KMS-11 (cell line): ENCODE data around the gene DAB1.

Experiments used
- H2AFZ ChIP-seq: fragments of 200-600 bp; sonication (generic); 2 replicates; pipeline ENCODE4 v1.6.1; 2016; ENCODE audit warnings: antibody characterized with exemption, mixed run types, low read depth
- H3K27ac ChIP-seq: fragments of 200-600 bp; sonication (generic); 2 replicates; pipeline ENCODE4 v1.6.1; 2016; ENCODE audit warnings: mild to moderate bottlenecking, mixed run types
- H3K27me3 ChIP-seq: fragments of 200-600 bp; sonication (generic); 2 replicates; pipeline ENCODE4 v1.6.1; 2017; ENCODE audit warnings: mild to moderate bottlenecking, low read depth, mixed run types, moderate library complexity; ENCODE audit not compliant: insufficient read depth
- H3K36me3 ChIP-seq: fragments of 200-600 bp; sonication (generic); 2 replicates; pipeline ENCODE4 v1.6.1; 2017; ENCODE audit warnings: mild to moderate bottlenecking, mixed run types; ENCODE audit not compliant: insufficient read depth
- H3K4me1 ChIP-seq: fragments of 200-600 bp; sonication (generic); 2 replicates; pipeline ENCODE4 v1.6.1; 2016; ENCODE audit warnings: mild to moderate bottlenecking, low read depth, mixed run types; ENCODE audit not compliant: poor library complexity, severe bottlenecking
- H3K4me2 ChIP-seq: fragments of 200-600 bp; sonication (generic); 2 replicates; pipeline ENCODE4 v1.7.0; 2016; ENCODE audit warnings: mild to moderate bottlenecking, mixed run types
- H3K4me3 ChIP-seq: fragments of 200-600 bp; sonication (generic); IDR thresholded peaks from 2 replicates; pipeline ENCODE4 v1.6.1; 2017; ENCODE audit warnings: low read depth, low read length, mixed read lengths; ENCODE audit not compliant: insufficient read depth
- H3K79me2 ChIP-seq: fragments of 200-600 bp; sonication (generic); 2 replicates; pipeline ENCODE4 v1.6.1; 2016; ENCODE audit warnings: low read depth, mixed run types; ENCODE audit not compliant: insufficient read depth
- H3K9ac ChIP-seq: fragments of 200-600 bp; sonication (generic); 2 replicates; pipeline ENCODE4 v1.6.1; 2016; ENCODE audit warnings: mild to moderate bottlenecking, mixed run types
- H4K20me1 ChIP-seq: fragments of 200-600 bp; sonication (generic); 2 replicates; pipeline ENCODE4 v1.6.1; 2016; ENCODE audit warnings: mild to moderate bottlenecking, mixed run types; ENCODE audit not compliant: insufficient read depth
- TF ChIP-seq, protein P1 (sequence below): fragments of 200-600 bp; sonication (generic); conservative IDR thresholded peaks from 2 replicates; pipeline ENCODE4 v1.6.1; 2017; ENCODE audit warnings: low read depth, mild to moderate bottlenecking, antibody characterized with exemption, low read length, moderate library complexity, mixed read lengths

The DAB1 gene

DNA sequence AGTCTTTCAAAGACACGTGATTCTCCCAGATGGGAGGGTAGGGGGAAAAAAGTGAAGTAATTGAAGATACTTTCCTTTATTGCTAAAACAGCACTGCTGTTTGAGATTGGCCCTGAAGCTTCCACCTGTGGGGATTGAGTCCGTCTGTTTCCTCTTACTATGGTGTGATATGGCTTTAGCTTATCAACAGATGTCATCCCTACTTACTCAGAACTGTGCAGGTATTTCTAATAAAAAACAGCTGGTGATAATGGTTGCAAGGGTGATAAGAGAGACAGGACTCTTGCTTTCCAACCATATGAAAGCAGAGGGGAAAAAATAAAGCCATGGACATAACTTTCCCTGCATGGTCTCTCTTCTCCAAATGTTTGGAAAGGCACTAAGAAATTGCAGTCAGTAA, 416.4 kb downstream of the DAB1 start:
- H3K9ac ChIP-seq, result no peak overlapping the region
- H3K36me3 ChIP-seq, result no peaks in the 10 kb centered on the region
- H2AFZ ChIP-seq, result no peak overlapping the region
- no peaks in the 10 kb centered on the region for H3K27me3 ChIP-seq
- TF ChIP-seq, protein P1, sequence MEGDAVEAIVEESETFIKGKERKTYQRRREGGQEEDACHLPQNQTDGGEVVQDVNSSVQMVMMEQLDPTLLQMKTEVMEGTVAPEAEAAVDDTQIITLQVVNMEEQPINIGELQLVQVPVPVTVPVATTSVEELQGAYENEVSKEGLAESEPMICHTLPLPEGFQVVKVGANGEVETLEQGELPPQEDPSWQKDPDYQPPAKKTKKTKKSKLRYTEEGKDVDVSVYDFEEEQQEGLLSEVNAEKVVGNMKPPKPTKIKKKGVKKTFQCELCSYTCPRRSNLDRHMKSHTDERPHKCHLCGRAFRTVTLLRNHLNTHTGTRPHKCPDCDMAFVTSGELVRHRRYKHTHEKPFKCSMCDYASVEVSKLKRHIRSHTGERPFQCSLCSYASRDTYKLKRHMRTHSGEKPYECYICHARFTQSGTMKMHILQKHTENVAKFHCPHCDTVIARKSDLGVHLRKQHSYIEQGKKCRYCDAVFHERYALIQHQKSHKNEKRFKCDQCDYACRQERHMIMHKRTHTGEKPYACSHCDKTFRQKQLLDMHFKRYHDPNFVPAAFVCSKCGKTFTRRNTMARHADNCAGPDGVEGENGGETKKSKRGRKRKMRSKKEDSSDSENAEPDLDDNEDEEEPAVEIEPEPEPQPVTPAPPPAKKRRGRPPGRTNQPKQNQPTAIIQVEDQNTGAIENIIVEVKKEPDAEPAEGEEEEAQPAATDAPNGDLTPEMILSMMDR, result no peak
- H3K4me3 ChIP-seq, result no peak overlapping the region
- H4K20me1 ChIP-seq, result no peaks in the 10 kb centered on the region
- H3K27ac ChIP-seq, result no peak overlapping the region
- no peak overlapping the region for H3K4me2 ChIP-seq
- no peaks in the 10 kb centered on the region for H3K4me1 ChIP-seq
- H3K79me2 ChIP-seq, result no peaks in the 10 kb centered on the region

DNA sequence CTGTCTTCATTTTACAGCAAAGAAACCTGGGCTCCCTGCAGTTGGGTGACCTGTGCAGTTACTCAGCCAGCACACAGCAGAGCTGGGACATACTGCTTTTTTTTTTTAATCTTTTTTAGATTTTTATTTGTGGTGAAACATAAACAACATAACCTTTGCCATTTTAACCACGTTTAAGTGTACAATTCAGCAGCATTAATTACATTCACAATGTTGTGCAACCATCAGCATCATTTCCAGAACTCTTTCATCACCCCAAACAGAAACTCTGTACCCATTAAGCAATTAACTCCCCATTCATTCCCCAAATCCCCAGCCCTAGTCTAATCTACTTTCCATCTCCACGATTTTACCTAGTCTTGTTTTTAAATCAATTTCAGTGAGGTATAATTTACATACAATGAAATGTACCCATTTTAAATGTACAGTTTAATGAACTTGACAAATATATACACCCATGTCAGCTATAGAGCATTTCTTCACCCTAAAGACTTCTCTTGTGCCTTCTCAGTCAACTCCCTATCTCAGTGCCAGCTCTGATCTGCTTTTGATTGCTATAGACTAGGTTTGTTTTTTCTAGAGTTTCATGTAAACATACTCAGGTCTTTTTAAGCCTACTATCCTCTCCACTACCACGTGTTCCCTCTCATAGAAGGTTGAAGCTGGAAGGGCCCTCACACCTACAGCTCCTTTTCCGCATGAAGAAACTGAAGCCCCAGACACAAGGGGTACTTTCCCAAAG, 420.3 kb downstream of the DAB1 start:
- H3K4me1 ChIP-seq, result no peaks in the 10 kb centered on the region
- no peak overlapping the region for H3K9ac ChIP-seq
- no peaks in the 10 kb centered on the region for H3K36me3 ChIP-seq
- no peaks in the 10 kb centered on the region for H4K20me1 ChIP-seq
- H3K4me2 ChIP-seq, result no peak overlapping the region
- H2AFZ ChIP-seq, result no peak overlapping the region
- H3K27me3 ChIP-seq, result no peaks in the 10 kb centered on the region
- H3K27ac ChIP-seq, result no peak overlapping the region
- no peak overlapping the region for H3K4me3 ChIP-seq
- no peaks in the 10 kb centered on the region for H3K79me2 ChIP-seq
- TF ChIP-seq, protein P1, result no peak

DNA sequence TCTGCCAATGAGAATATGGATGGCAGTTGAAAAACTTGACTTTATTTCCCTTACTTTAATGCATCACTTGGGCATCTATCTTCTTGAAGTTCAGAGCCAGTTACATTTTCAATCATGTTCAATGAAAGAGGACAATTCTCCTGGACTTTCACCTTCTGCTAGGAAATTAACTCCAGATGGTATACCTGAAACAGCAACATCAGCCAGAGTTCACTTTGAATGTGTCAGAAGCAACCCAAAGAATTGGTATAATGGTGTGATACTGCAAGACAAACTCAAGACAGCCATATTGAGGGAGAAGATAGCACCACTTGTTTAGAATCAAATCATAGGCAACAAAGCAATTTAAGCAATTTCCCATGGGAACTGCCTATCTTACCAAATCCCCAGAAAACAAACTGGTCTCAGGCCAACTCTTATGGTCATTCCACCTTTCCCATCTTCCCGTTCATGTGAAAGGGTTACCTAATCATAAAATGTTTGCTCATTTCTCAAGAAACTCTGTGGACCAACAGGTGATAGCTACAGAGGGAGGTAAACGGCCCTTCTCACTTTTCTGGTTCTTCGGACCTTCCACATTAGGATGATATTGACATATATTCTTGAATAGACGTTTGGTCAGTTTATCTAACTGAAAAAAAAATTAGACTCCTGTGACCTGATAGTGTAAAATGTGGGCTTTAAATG, 428.3 kb downstream of the DAB1 start:
- H3K4me3 ChIP-seq, result no peak overlapping the region
- H2AFZ ChIP-seq, result no peak overlapping the region
- H3K4me2 ChIP-seq, result no peak overlapping the region
- H3K27ac ChIP-seq, result no peak overlapping the region
- no peaks in the 10 kb centered on the region for H3K79me2 ChIP-seq
- H3K4me1 ChIP-seq, result no peaks in the 10 kb centered on the region
- TF ChIP-seq, protein P1, result no peak
- H3K9ac ChIP-seq, result no peak overlapping the region
- H3K36me3 ChIP-seq, result no peaks in the 10 kb centered on the region
- no peaks in the 10 kb centered on the region for H3K27me3 ChIP-seq
- H4K20me1 ChIP-seq, result no peaks in the 10 kb centered on the region

DNA sequence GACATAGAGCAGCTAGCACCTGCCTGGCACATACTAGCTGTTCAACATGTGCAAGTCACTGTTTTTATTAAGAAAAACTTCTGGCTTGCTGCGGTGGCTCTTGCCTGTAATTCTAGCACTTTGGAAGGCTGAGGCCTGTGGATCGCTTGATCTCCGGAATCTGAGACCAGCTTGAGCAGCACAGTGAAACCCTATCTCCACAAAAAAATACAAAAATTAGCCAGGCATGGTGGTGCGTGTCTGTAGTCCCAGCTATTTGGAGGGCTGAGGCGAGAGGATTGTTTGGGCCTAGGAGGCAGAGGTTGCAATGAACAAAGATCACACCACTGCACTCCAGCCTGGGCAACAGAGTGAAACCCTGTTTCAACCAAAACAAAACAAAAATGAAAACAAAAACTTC, 430.4 kb downstream of the DAB1 start:
- H2AFZ ChIP-seq, result no peak overlapping the region
- H4K20me1 ChIP-seq, result no peaks in the 10 kb centered on the region
- no peak overlapping the region for H3K9ac ChIP-seq
- H3K36me3 ChIP-seq, result no peaks in the 10 kb centered on the region
- no peaks in the 10 kb centered on the region for H3K79me2 ChIP-seq
- H3K4me3 ChIP-seq, result no peak overlapping the region
- H3K4me2 ChIP-seq, result no peak overlapping the region
- no peaks in the 10 kb centered on the region for H3K4me1 ChIP-seq
- TF ChIP-seq, protein P1, result no peak
- no peak overlapping the region for H3K27ac ChIP-seq
- H3K27me3 ChIP-seq, result no peaks in the 10 kb centered on the region
